Endothelial cell (in vitro differentiated cells): ENCODE data around the gene SF1. TPM values are rescaled to one million over a fixed set of nuclear protein-coding genes. Genes with fewer than 3 reads are reported as not detected.
A peak's percentile ranks its signal among the peaks of the same experiment; 100 is the strongest.

Experiments used
- DNase-seq: peaks from one replicate; pipeline ENCODE4 v3.0.0; 2021; ENCODE audit warnings: low spot score
- H3K27ac Mint-ChIP-seq: one replicate; pipeline ENCODE4 v1.8.0; 2021; ENCODE audit warnings: mixed read lengths, inconsistent platforms; ENCODE audit not compliant: unreplicated experiment
- H3K27me3 Mint-ChIP-seq: one replicate; pipeline ENCODE4 v1.8.0; 2021; ENCODE audit warnings: mild to moderate bottlenecking, moderate library complexity, mixed read lengths, inconsistent platforms; ENCODE audit not compliant: unreplicated experiment
- H3K36me3 Mint-ChIP-seq: one replicate; pipeline ENCODE4 v1.8.0; 2021; ENCODE audit warnings: mild to moderate bottlenecking, low read depth, mixed read lengths, inconsistent platforms; ENCODE audit not compliant: unreplicated experiment
- H3K4me1 Mint-ChIP-seq: one replicate; pipeline ENCODE4 v1.8.0; 2021; ENCODE audit warnings: mild to moderate bottlenecking, mixed read lengths, inconsistent platforms; ENCODE audit not compliant: unreplicated experiment
- H3K4me3 Mint-ChIP-seq: one replicate; pipeline ENCODE4 v1.8.0; 2021; ENCODE audit warnings: mild to moderate bottlenecking, mixed read lengths, inconsistent platforms; ENCODE audit not compliant: unreplicated experiment
- H3K9me3 Mint-ChIP-seq: one replicate; pipeline ENCODE4 v1.8.0; 2021; ENCODE audit warnings: mixed read lengths, inconsistent platforms; ENCODE audit not compliant: unreplicated experiment
- total RNA-seq: library from RNA; stranded (reverse); fragmentation: NEBNext Ultra II Directional; extraction: Animal tissue kit (Norgen Biotek cat#: 25700); gene quantifications from one replicate; pipeline ENCODE4 v1.2.1, GENCODE V29; 2021; ENCODE audit not compliant: unreplicated experiment
- TF ChIP-seq, protein P1 (sequence below): fragments of 200-600 bp; sonication (generic); IDR thresholded peaks from one replicate; pipeline ENCODE4 v1.5.0; 2021; ENCODE audit warnings: antibody characterized with exemption; ENCODE audit not compliant: unreplicated experiment

The SF1 gene
- total RNA-seq, 1 donor from 2014 or later = 322 TPM

DNA sequence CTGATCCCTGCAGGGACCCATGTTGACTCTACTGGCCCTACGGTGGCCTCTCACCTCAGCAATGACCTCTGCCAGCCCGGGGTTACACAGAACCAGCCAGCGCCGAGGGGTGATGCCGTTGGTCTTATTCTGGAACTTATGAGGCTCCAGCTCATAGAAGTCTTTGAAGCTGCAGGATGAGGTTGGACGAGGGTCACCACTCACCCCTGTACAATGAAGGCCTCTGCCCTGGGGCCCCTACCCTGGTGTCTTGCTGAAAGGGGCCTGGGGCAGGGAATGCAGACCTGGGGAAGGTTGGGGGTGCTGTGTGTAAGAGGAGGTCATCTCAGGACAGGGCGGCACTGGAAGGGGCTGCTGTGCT is 25.3 kb downstream of the SF1 start:
- no peak for DNase-seq
- Mint-ChIP-seq H3K9me3 (no peaks in the 10 kb centered on the region), H3K27ac (no peak overlapping the region), H3K4me1 (no peaks in the 10 kb centered on the region), H3K4me3 (no peak overlapping the region), H3K27me3 (peaks cover 6% of the 10 kb centered on the region), H3K36me3 (no peaks in the 10 kb centered on the region)
- TF ChIP-seq, protein P1, sequence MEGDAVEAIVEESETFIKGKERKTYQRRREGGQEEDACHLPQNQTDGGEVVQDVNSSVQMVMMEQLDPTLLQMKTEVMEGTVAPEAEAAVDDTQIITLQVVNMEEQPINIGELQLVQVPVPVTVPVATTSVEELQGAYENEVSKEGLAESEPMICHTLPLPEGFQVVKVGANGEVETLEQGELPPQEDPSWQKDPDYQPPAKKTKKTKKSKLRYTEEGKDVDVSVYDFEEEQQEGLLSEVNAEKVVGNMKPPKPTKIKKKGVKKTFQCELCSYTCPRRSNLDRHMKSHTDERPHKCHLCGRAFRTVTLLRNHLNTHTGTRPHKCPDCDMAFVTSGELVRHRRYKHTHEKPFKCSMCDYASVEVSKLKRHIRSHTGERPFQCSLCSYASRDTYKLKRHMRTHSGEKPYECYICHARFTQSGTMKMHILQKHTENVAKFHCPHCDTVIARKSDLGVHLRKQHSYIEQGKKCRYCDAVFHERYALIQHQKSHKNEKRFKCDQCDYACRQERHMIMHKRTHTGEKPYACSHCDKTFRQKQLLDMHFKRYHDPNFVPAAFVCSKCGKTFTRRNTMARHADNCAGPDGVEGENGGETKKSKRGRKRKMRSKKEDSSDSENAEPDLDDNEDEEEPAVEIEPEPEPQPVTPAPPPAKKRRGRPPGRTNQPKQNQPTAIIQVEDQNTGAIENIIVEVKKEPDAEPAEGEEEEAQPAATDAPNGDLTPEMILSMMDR = no peak

GRCh38 chr11:64752175-64752970 is 26.0 kb downstream of the SF1 start:
- H3K36me3 Mint-ChIP-seq = no peaks in the 10 kb centered on the region
- peaks cover 6% of the 10 kb centered on the region for H3K27me3 Mint-ChIP-seq
- H3K4me3 Mint-ChIP-seq = no peak overlapping the region
- H3K4me1 Mint-ChIP-seq = no peaks in the 10 kb centered on the region
- peak overlapping the region; percentile 64 for H3K27ac Mint-ChIP-seq
- TF ChIP-seq, protein P1 = no peak
- H3K9me3 Mint-ChIP-seq = no peaks in the 10 kb centered on the region
- no peak for DNase-seq

GRCh38 chr11:64751580-64751979 is 26.8 kb downstream of the SF1 start:
- no peak for DNase-seq
- Mint-ChIP-seq H3K9me3 (no peaks in the 10 kb centered on the region), H3K27ac (no peak overlapping the region), H3K36me3 (no peaks in the 10 kb centered on the region), H3K27me3 (peaks cover 6% of the 10 kb centered on the region), H3K4me3 (no peak overlapping the region), H3K4me1 (no peaks in the 10 kb centered on the region)
- TF ChIP-seq, protein P1 = no peak

GRCh38 chr11:64751136-64751535 is 27.2 kb downstream of the SF1 start:
- H3K27me3 Mint-ChIP-seq = peaks cover 6% of the 10 kb centered on the region
- no peak overlapping the region for H3K4me3 Mint-ChIP-seq
- H3K9me3 Mint-ChIP-seq = no peaks in the 10 kb centered on the region
- TF ChIP-seq, protein P1 = no peak
- DNase-seq = no peak
- H3K4me1 Mint-ChIP-seq = no peaks in the 10 kb centered on the region
- no peaks in the 10 kb centered on the region for H3K36me3 Mint-ChIP-seq
- H3K27ac Mint-ChIP-seq = no peak overlapping the region

DNA sequence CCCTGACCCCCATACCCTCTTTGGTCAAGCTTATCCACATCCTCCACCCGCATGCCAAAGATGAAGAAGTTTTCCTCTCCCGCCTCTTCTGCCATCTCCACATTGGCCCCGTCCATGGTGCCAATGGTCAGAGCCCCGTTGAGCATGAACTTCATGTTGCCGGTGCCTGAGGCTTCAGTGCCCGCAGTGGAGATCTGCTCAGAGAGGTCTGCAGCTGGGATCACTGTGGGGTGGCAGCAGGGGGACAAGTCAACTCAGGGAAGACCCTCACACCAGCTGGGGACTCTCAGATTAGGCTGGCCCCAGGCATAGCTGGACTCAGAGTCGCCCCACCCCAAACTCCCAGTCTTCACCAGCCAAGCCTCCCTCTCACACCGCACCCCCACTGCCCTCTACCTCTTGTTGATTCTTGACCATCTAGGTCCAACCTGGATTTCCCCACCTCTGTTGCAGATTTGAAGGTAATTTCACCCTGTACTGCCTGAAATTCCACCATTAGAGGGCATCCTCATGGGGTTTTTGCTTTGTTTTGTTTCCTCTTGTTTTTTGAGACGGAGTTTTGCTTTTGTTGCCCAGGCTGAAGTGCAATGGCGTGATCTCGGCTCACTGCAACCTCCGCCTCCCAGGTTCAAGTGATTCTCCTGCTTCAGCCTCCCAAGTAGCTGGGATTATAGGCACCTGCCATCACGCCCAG is 27.8 kb downstream of the SF1 start:
- Mint-ChIP-seq H3K4me3 (no peak overlapping the region), H3K27me3 (peaks cover 6% of the 10 kb centered on the region), H3K36me3 (no peaks in the 10 kb centered on the region), H3K9me3 (no peaks in the 10 kb centered on the region), H3K4me1 (no peaks in the 10 kb centered on the region), H3K27ac (no peak overlapping the region)
- TF ChIP-seq, protein P1 = no peak
- no peak for DNase-seq
